ENCODE measurements around the gene UBA6. TPM values are rescaled to one million over a fixed set of nuclear protein-coding genes. Genes with fewer than 3 reads are reported as not detected.

Gene UBA6
- total and polyA plus RNA-seq, 2 donors from 2014 or later: 5.2 to 45.8 TPM

DNA sequence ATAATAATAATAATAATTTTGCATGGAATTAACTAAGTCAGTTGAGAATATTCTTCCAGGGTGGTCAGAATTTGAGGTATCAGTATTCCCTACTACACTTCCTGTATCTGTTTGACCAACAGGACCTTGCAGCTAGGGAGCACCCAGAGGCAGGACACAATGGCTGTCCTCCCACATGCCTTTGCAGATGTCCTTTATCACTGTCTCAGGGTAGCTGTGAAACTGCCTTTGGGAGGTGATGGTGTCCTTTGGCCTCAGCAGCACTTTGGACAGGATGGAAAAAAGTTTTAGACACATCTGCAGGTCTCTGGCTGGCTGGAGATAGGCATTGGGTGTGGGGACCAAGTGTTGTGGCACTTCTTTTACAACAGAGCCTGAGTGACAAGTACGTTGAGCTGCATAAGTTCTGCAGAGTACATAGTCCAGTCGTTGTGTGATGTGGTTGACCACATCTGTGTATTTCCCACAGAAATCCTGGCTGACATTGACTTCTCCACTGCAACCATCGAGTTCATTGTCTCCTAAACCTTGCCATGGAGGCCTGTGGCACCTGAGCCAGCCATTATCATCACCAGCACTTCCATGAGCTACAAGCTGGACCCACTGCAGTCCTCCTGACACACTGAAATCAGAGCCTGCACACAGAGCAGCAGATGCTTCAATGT lies 19.1 kb upstream of the UBA6 start:
- H3K27me3 ChIP-seq (ENCODE audit: control insufficient read depth, insufficient read depth, low read length): no peaks in the 10 kb centered on the region
- TF ChIP-seq, protein P1, sequence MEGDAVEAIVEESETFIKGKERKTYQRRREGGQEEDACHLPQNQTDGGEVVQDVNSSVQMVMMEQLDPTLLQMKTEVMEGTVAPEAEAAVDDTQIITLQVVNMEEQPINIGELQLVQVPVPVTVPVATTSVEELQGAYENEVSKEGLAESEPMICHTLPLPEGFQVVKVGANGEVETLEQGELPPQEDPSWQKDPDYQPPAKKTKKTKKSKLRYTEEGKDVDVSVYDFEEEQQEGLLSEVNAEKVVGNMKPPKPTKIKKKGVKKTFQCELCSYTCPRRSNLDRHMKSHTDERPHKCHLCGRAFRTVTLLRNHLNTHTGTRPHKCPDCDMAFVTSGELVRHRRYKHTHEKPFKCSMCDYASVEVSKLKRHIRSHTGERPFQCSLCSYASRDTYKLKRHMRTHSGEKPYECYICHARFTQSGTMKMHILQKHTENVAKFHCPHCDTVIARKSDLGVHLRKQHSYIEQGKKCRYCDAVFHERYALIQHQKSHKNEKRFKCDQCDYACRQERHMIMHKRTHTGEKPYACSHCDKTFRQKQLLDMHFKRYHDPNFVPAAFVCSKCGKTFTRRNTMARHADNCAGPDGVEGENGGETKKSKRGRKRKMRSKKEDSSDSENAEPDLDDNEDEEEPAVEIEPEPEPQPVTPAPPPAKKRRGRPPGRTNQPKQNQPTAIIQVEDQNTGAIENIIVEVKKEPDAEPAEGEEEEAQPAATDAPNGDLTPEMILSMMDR (IDR thresholded peaks at IDR 0.05; ENCODE audit: borderline replicate concordance, extremely low read depth, insufficient read depth): no peak
- DNase-seq (peak in 1 of 5 donors; percentile 4), FAIRE-seq (no peak)
- no peak overlapping the region for H3K4me3 ChIP-seq (ENCODE audit: low read length in 3 of 3)
- intact Hi-C loops (cut with DNase I): no loop called here
- H3K4me1 ChIP-seq (ENCODE audit: control insufficient read depth in 2 of 3, insufficient read depth in 2 of 3, low read depth in 1 of 3, low read length in 3 of 3): no peaks in the 10 kb centered on the region
- H3K9ac ChIP-seq (ENCODE audit: low read length in 3 of 3): no peak overlapping the region
- H3K9me3 ChIP-seq (ENCODE audit: control insufficient read depth in 2 of 3, insufficient read depth in 1 of 3, low read length in 3 of 3): no peaks in the 10 kb centered on the region
- no peak overlapping the region for H3K27ac ChIP-seq (ENCODE audit: low read depth in 2 of 2, low read length in 2 of 2)
- H3K36me3 ChIP-seq (ENCODE audit: control insufficient read depth in 2 of 3, insufficient read depth in 3 of 3, low read length in 3 of 3): peaks cover 0 to 7% (median 2%) of the 10 kb centered on the region in 3 donors

DNA sequence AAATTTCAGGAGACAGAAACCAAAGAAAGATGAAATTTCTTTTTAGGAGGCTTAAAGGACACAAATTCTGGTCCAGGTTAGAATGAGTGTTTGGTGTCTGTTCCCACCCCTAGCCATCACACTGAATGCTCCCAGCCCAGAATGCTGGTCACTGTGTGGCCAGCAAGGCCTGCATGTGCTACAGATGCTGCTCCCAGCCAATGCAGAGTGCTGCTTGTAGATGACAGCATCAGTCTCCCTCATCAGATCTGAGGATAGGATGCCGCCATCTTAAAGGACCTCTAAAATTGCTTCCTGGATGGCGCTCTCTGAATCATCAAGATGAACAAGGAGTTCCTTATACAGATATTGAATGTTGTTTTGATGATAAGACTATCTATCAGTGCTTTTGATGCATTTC lies 17.9 kb upstream of the UBA6 start:
- TF ChIP-seq, protein P1 (IDR thresholded peaks at IDR 0.05; ENCODE audit: borderline replicate concordance, extremely low read depth, insufficient read depth): no peak
- no peaks in the 10 kb centered on the region for H3K9me3 ChIP-seq (ENCODE audit: control insufficient read depth in 2 of 3, insufficient read depth in 1 of 3, low read length in 3 of 3)
- DNase-seq (no peak), FAIRE-seq (no peak)
- H3K27ac ChIP-seq (ENCODE audit: low read depth in 2 of 2, low read length in 2 of 2): no peak overlapping the region
- H3K27me3 ChIP-seq (ENCODE audit: control insufficient read depth, insufficient read depth, low read length): no peaks in the 10 kb centered on the region
- H3K4me1 ChIP-seq (ENCODE audit: control insufficient read depth in 2 of 3, insufficient read depth in 2 of 3, low read depth in 1 of 3, low read length in 3 of 3): no peaks in the 10 kb centered on the region
- intact Hi-C loops (cut with DNase I): no loop called here
- no peak overlapping the region for H3K9ac ChIP-seq (ENCODE audit: low read length in 3 of 3)
- H3K36me3 ChIP-seq (ENCODE audit: control insufficient read depth in 2 of 3, insufficient read depth in 3 of 3, low read length in 3 of 3): peaks cover 0 to 7% (median 2%) of the 10 kb centered on the region in 3 donors
- no peak overlapping the region for H3K4me3 ChIP-seq (ENCODE audit: low read length in 3 of 3)

DNA sequence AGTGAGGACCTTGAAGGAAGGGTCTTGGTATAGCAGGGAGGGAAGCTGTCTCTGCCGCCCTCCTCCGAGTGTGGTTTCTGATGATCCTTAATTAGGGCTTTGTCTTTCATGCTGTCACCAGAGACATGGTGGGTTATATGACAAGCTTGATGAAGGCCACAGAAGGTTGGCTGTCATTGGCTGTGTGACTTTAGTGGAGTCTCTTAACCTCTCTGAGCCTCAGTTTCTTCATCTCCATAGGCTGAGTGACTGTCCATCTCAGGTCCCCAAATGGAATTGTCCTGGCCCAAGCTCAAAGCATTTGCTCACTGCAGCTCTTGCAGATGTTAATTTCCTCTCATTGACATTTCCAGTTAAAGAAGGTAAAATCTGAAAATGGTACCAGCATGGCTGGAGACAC lies 16.6 kb upstream of the UBA6 start:
- H3K4me1 ChIP-seq (ENCODE audit: control insufficient read depth in 2 of 3, insufficient read depth in 2 of 3, low read depth in 1 of 3, low read length in 3 of 3): no peaks in the 10 kb centered on the region
- no peaks in the 10 kb centered on the region for H3K27me3 ChIP-seq (ENCODE audit: control insufficient read depth, insufficient read depth, low read length)
- H3K4me3 ChIP-seq (ENCODE audit: low read length in 3 of 3): no peak overlapping the region
- TF ChIP-seq, protein P1 (IDR thresholded peaks at IDR 0.05; ENCODE audit: borderline replicate concordance, extremely low read depth, insufficient read depth): no peak
- peaks cover 0 to 7% (median 2%) of the 10 kb centered on the region in 3 donors for H3K36me3 ChIP-seq (ENCODE audit: control insufficient read depth in 2 of 3, insufficient read depth in 3 of 3, low read length in 3 of 3)
- intact Hi-C loops (cut with DNase I): no loop called here
- H3K27ac ChIP-seq (ENCODE audit: low read depth in 2 of 2, low read length in 2 of 2): no peak overlapping the region
- FAIRE-seq (no peak), DNase-seq (no peak)
- H3K9me3 ChIP-seq (ENCODE audit: control insufficient read depth in 2 of 3, insufficient read depth in 1 of 3, low read length in 3 of 3): no peaks in the 10 kb centered on the region
- no peak overlapping the region for H3K9ac ChIP-seq (ENCODE audit: low read length in 3 of 3)

DNA sequence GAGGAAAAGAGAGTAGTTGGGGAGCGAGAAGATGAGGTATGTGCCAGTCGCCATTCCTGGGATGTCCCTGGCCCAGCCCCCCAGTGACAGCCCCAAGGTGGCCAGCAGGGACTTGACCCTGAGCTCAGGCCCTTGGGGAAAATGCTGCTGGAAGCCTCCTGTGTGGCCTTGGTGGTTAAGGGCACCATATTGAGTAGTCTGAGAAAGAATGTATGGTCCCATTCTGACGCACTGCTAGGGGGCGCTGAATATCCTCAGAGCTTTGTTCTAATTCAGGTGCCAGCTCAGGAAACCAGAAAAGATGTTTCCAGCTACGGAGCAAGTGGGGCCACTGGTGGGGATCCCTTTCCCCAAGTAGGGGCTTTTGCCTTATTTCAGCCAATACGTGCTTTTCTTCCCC lies 14.0 kb upstream of the UBA6 start:
- TF ChIP-seq, protein P1 (IDR thresholded peaks at IDR 0.05; ENCODE audit: borderline replicate concordance, extremely low read depth, insufficient read depth): no peak
- H3K4me1 ChIP-seq (ENCODE audit: control insufficient read depth in 2 of 3, insufficient read depth in 2 of 3, low read depth in 1 of 3, low read length in 3 of 3): no peaks in the 10 kb centered on the region
- no peak overlapping the region for H3K9ac ChIP-seq (ENCODE audit: low read length in 3 of 3)
- H3K27ac ChIP-seq (ENCODE audit: low read depth in 2 of 2, low read length in 2 of 2): no peak overlapping the region
- H3K9me3 ChIP-seq (ENCODE audit: control insufficient read depth in 2 of 3, insufficient read depth in 1 of 3, low read length in 3 of 3): no peaks in the 10 kb centered on the region
- FAIRE-seq (no peak), DNase-seq (no peak)
- no peak overlapping the region for H3K4me3 ChIP-seq (ENCODE audit: low read length in 3 of 3)
- intact Hi-C loops (cut with DNase I): no loop called here
- peaks cover 0 to 7% (median 0%) of the 10 kb centered on the region in 3 donors for H3K36me3 ChIP-seq (ENCODE audit: control insufficient read depth in 2 of 3, insufficient read depth in 3 of 3, low read length in 3 of 3)
- H3K27me3 ChIP-seq (ENCODE audit: control insufficient read depth, insufficient read depth, low read length): no peaks in the 10 kb centered on the region

Measured in kidney (tissue), 14 donors.